Left kidney (tissue), 8 donors: Measurements from ENCODE around the gene PNMA8B. TPM values are rescaled to one million over a fixed set of nuclear protein-coding genes. Genes with fewer than 3 reads are reported as not detected.
"Not testable (repeated sequence)": the region's sequence is repeated elsewhere in the genome, so short reads cannot be mapped to it uniquely, and the experiment has no call there.

ENCODE experiments used
- DNase-seq: peaks from one replicate; pipeline ENCODE4 v3.0.0-alpha.2; 2013
- long read RNA-seq, 8 donors: transcript quantifications; one replicate each; lab custom pipeline, GENCODE V29; 2026
- polyA plus RNA-seq: library from polyadenylated mRNA; unstranded; fragments of 120-200 nt; gene quantifications from one replicate; pipeline ENCODE4 v1.2.1, GENCODE V29; 2013; ENCODE audit not compliant: insufficient read length

Gene PNMA8B, protein sequence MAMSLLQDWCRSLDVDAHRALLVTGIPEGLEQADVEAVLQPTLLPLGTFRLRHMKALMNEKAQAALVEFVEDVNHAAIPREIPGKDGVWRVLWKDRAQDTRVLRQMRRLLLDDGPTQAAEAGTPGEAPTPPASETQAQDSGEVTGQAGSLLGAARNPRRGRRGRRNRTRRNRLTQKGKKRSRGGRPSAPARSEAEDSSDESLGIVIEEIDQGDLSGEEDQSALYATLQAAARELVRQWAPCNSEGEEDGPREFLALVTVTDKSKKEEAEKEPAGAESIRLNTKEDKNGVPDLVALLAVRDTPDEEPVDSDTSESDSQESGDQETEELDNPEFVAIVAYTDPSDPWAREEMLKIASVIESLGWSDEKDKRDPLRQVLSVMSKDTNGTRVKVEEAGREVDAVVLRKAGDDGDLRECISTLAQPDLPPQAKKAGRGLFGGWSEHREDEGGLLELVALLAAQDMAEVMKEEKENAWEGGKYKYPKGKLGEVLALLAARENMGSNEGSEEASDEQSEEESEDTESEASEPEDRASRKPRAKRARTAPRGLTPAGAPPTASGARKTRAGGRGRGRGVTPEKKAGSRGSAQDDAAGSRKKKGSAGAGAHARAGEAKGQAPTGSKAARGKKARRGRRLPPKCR
- polyA plus RNA-seq = 2.9 TPM
- long read RNA-seq, donor 1, full-length matches to known transcripts = 19 of 19 reads
- long read RNA-seq, donor 1, partial matches to known transcripts = 0 of 19 reads
- long read RNA-seq, donor 1, other reads (novel, unspliced or antisense) = 0 of 19 reads
- long read RNA-seq, donor 2, full-length matches to known transcripts = 11 of 11 reads
- long read RNA-seq, donor 2, partial matches to known transcripts = 0 of 11 reads
- long read RNA-seq, donor 2, other reads (novel, unspliced or antisense) = 0 of 11 reads
- long read RNA-seq, donor 3, full-length matches to known transcripts = 9 of 9 reads
- long read RNA-seq, donor 3, partial matches to known transcripts = 0 of 9 reads
- long read RNA-seq, donor 3, other reads (novel, unspliced or antisense) = 0 of 9 reads
- long read RNA-seq, donor 4, full-length matches to known transcripts = 4 of 4 reads
- long read RNA-seq, donor 4, partial matches to known transcripts = 0 of 4 reads
- long read RNA-seq, donor 4, other reads (novel, unspliced or antisense) = 0 of 4 reads
- long read RNA-seq, donor 5, full-length matches to known transcripts = 6 of 6 reads
- long read RNA-seq, donor 5, partial matches to known transcripts = 0 of 6 reads
- long read RNA-seq, donor 5, other reads (novel, unspliced or antisense) = 0 of 6 reads
- long read RNA-seq, donor 6, full-length matches to known transcripts = 14 of 14 reads
- long read RNA-seq, donor 6, partial matches to known transcripts = 0 of 14 reads
- long read RNA-seq, donor 6, other reads (novel, unspliced or antisense) = 0 of 14 reads
- long read RNA-seq, donor 7, full-length matches to known transcripts = 22 of 22 reads
- long read RNA-seq, donor 7, partial matches to known transcripts = 0 of 22 reads
- long read RNA-seq, donor 7, other reads (novel, unspliced or antisense) = 0 of 22 reads
- long read RNA-seq, donor 8, full-length matches to known transcripts = 12 of 12 reads
- long read RNA-seq, donor 8, partial matches to known transcripts = 0 of 12 reads
- long read RNA-seq, donor 8, other reads (novel, unspliced or antisense) = 0 of 12 reads

DNA sequence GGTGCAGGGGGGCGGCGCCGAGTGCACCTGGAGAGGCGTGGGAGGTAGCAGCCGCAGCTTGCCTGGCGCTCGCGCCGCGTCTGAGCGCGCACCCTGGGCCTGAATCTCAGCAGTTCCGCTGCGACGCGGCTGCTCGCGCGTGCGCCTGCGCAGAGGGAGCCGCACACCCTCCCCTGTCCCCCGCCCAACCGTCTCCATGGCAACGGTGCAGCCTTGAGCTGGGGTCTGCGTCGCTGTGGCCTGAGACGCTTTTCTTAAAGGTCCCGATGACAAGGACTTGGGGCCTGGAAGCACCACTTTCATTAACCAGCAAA, at the start of gene PNMA8B:
PNMA8B (minus strand) TSS at position 82 of the 314 bp plus-strand sequence. CDS start 402 bp downstream, outside the sequence.
- DNase-seq = peak; percentile 93

DNA sequence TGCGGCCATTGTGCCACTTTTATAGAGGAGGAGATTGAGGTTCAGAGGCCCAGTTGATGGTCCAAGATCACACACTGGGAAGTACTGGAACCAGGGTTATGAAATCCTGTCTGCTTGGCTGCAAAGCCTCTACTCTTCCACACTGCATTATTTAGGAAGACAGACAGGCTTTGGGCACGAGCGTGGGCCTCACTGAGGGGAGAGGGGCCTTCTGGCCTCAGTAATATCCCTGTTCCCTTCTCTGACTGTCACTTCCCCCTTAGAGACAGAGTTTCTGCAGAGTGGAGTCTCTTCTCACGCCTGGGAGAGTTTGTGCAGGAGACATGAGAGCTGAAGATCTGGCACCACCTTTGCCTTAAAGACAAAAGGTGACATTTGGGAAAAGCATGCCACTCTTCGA, 49.0 kb upstream of the PNMA8B start:
- DNase-seq = no peak

DNA sequence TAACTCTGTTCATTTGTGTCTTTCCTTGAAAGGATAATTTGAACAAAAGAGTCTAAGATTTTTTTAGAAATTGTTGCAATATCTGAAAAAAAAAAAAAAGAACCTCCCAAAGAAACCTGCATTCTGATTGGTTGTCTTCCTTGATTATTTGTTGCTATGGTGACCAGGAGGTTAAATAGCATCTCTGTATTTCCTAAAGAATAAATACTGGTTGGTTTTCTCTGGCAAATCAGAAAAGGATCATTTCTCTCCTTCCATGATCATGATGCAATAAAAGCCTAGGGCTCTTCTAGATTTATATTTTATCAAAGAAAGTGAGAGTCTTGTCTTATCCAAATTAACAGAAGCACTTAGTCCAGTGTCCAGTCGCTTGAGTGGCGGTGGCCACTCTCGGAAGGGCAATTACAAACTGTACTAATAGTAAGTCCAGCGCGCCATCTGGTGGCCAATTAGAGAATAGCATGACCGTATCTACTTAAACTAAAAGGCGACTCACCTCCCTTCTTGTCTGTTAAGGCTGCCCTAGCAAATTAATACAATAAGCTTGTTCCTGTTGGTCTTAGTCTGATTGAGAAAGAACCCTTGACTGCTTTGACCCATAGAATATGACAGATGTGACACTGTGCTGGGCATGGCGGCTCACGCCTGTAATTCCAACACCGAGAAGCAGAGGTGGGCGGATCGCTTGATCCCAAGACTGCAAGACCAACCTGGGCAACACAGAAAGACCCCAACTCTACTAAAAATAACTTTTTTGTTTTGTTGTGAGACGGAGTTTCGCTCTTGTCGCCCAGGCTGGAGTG, 47.0 kb upstream of the PNMA8B start:
- DNase-seq = peak; percentile 88

DNA sequence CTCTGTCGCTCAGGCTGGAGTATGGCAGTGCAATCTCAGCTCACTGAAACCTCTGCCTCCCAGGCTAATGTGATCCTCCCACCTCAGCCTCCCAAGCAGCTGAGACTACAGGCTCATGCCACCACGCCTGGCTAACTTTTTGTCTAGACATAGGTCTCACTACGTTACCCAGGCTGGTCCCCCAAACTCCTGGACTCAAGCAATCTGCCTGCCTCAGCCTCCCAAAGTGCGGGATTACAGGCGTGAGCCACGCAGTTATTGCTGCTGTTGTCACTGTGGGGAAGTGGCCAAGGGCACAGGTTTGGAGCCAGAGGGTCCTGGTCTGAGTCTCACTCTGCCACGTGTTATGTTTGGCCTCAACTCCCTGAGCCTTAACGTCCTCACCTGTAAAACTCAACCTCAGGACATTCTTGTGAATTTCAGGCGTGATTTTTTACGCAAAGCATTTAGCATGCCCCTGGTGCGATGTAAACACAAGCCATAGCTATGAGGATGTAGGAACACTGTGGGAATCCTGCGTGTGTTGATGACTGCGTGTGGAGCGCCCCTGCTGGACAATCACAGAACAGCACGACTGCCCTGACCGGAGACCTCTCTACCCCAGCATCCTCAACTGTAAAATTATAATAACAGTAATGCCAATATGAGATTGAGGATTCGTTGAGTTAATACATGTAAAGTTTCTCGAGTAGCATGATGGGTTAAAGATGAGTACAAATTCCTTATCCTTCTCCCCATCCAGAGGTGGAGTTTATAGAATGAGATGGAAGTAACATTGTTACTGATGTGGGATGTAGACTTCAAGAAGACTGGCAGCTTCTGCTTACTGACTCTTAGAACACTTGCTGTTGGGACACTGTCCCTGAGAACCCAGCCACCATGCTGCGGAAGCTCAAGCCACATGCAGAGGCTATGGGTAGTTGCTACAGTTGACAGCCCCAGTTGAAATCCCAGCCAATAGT, 41.8 kb upstream of the PNMA8B start:
- DNase-seq = no peak

DNA sequence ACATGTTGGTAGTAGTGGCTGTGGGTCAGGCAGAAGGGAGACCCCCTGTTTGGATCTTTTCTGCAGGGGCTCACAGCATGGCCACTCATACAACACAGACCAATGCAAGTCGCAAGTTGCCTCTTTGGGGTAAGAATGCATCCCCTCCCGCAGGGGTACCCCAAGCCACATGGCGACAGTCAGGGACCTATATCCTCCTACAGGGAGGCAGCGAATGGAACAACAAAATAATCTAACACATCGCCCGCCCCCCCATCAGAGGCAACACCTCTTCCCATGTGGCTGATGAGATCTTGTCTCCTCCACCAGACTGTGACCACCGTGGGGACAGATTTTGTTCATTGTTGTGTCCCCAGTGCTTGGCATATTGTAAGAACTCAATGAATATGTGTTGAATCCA, 40.7 kb upstream of the PNMA8B start:
- DNase-seq = no peak

DNA sequence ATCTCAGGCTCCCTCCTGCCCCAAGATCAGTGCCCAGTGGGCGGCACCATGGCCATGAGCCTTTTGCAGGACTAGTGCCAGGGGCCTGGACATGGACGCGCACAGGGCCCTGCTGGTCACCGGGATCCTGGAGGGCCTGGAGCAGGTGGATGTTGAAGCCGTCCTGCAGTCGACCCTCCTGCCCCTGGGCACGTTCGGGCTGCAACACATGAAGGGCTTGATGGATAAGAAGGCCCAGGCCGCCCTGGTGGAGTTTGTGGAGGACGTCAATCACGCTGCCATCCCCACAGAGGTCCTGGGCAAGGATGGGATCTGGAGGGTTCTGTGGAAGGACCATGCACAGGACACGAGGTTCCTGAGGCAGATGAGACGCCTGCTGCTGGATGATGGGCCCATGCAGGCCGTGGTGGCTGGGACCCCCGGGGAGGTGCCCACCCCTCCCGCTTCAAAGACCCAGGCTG, 38.0 kb upstream of the PNMA8B start:
- no peak for DNase-seq

DNA sequence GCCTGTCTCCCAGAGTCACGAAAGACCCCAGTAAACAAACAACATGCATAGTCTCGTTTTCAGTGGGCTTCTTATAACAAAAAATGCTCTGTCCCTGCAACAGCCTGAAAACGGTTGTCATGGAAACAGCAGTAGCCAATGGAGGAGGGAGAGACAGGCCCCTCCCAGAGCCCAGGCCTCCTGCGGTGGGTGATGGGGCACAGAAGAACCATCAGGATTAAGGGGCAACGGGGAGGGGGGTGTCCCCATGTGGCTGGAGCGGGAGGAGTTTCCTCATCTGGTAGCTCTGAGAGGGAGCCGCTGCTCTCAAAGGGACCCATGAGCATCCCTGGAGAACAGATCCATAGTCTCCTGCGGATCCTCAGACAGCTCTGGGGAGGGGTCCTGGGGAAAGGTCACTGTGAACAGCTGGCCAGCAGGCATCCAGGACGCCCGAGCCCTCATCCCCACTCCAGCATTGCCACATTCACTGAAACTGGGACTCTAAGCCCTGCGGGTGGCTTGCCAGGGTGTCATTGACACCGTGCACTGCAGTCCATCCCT, 37.5 kb upstream of the PNMA8B start:
- no peak for DNase-seq

DNA sequence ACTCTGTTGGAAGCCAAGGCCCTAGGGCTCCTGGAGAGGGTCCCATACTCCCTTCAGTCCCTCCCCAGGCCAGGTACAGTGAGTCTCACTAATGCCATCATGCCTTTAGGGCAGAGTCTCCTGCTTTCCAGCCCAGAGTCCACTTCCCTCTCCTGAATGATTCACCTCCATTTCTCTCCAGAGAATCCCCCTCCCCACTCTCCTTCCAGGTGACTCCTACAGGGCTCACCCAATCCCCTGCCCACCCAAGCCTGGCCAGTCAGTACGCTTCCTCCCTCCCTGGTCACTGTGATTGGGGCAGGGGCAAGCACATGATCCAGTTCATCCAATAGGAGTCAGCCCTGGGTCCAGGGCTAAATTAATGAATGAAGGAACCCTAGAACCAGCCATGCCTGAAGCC, 35.0 kb upstream of the PNMA8B start:
- DNase-seq = no peak

DNA sequence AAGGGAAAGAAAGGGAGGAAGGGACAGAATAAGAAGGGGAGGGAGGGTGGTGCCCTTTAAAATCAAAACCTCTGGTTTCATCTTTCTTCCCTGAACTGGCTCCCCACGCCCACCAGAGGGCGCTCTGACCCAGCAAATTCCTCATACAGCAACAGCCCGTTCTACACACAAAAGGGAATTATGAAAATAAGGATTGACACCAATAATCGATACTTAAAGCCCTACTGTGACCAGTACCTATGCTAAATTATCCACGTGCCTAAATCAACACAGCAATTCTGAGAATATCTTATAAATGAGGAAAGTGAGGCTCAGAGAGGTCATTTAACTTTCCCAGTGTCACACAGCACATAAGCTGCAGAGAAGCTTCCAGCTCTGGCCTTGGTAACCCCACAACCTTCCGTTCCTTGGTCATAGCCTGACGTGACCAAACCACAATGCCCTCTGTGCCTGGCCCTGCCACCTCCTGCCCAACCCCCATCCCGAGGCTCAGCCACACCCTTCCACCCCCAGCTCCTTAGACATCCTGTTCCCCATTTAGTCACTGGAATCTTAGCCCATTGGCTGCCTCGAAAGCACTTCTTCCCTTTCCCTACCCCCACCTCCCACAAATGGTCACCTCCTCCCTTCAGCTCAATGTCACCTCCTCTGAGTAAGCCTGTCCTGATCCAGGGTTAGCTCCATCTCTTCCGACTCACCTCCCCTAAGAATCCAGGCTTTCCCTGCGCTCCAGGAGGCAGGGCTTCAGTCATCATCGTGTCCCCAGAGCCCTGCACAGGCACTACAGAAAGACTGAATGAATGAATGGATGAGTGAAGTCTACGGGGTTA, 34.2 kb upstream of the PNMA8B start:
- no peak for DNase-seq

DNA sequence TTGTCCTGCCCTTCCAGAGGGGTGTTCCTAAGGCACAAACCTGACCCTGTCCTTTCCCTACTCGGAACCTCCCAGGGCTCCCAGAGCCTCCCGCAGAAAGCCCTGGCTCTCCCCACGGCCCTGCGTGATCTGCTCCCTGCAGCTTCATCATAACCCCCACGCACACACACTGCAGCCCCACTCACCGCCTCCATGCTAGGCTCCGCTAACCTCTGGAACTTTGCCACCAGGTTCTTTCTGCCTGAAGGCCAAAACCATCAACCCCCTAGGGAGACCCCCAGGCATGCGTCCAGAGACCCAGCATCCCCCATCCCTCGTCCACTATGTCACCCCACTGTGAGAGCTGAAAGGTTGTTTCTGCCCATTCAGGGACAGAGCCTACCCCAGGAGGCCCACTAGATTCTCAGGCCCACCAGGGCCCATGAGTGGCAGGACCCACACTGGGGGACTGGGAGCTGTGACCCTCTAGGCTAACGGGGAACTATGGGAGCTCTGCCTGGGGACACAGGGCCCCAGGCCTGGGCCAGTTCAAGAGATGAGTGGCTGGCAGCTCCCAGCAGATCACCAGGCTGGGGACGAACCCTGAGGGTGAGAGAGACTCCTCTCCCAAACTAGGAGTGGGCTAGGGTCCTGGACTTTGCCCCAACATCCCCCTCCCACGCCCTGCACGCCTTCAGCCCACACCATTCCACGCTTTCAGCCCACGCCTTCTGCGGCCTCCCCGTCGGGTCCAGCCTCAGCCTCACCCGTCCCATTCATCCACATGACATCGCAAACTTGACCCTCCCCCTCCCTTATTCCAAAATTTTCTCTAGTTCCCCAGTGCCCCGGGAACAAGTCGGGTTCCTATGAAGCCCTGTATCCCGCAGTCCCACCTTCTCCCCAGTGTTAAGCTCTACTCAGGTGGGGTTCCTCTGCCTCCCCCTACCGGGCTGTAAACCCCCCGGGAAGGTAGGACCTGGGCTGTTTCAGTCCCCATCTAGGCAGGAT, 33.2 kb upstream of the PNMA8B start:
- no peak for DNase-seq

DNA sequence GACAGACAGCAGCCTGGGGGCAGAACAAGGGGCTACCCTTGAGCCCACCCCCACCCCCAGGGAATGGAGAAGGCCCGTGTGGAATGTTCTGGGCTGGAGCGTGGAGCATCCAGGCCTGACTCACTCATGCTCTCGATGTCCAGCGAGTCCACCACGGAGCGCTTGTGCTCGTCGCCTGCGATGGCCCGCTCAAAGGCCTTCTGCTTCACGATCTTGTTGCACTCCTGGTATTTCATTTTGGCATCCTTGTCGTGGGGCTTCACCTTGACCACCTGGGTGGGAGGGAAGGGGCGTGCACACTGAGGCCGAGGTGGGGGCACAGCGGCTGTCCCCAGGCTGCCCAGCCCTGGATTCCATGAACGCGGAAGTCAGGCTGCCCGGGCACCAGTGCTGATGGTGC, 31.1 kb upstream of the PNMA8B start:
- not testable (repeated sequence) for DNase-seq

DNA sequence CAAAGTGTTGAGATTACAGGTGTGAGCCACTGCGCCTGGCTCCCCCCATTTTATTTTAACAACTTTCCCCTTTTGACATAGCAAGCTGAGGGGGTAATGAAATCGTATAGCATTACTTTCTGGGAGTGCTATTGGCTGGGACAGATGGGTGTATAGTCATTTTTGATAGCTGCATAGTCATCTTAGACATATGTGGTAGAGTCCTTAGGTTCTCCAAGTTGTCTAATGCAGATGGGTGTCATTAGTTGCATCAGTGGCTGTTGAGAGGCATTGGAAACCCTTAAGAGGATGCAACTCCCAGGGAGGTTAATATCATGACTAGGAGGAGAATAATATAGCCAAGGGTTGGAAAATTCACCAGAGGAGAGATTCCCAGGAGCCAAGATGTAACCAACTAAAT, 28.6 kb upstream of the PNMA8B start:
- DNase-seq = no peak

DNA sequence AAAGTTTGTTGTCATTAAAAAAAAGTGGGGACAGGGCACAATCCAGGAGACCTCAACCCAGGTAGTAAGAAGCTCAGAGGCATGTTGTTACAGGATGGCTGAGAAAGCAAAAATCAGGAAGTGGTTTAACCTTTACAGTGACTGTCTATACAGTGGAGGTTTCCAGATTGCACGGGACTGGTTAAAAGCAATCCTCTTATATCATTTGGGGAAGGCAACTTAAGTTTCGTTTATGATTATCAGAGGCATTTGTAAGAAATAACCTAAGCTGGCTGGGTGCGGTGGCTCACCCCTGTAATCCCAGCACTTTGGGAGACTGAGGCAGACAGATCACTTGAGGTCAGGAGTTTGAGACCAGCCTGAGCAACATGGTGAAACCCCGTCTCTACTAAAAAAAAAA, 27.3 kb upstream of the PNMA8B start:
- not testable (repeated sequence) for DNase-seq

DNA sequence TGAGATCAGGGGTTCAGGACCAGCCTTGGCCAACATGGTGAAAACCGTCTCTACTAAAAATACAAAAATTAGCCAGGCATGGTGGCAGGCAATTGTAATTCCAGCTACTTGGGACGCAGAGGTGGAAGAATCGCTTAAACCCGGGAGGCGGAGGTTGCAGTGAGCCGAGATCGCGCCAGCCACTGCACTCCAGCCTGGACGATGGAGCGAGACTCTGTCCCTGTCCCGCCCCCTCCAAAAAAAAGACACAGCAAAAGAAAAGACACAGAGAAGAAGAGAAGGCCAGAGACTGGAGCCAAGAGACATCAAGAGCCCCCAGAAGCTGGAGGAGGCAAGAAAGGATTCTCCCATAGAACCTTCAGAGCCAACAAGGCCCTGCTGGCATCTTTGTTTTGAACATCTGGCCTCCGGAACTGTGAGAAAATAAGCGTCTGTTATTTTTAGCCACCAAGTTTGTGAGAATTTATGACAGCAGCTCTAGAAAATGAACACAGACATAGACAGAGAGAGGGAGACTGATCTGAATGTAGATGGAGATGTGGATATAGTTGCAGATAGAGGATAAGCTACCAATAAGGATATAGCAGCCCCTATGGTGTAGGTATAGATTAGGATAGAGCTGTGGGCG, 25.7 kb upstream of the PNMA8B start:
- DNase-seq = no peak

DNA sequence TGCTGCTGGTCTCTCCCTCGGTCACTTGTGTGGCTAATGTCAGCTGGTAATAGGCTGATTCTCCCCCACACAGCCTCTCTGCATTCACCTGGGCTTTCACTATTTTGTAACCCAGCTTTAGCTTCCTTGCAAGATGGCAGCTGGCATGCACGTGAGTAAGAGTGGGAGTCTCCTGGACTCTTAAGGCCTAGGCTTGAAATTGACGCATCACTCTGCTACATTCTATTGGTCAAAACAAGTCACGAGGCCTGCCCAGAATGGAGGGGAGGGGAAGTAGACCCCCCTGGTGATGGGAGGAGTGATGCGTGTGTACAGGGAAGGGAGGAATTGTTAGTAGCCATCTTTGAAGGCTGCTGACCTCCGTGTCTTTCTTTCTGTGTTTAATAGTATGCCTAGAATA, 24.9 kb upstream of the PNMA8B start:
- no peak for DNase-seq

DNA sequence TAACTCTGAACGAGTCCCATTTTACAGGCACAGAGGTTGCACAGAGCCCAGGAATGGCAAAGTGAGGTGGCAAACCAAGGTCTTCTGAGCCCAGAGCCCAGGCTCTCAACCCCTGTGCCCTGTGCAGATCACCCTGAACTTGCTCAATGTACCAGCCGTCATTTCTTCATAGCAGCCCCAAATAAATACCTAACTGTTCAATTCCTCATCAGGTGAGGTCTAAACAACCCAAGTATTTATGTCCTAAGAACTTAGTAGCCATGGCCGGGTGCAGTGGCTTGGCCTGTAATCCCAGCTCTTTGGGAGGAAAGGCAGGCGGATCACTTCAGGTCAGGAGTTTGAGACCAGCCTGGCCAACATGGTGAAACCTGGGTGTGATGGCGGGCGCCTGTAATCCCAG, 21.8 kb upstream of the PNMA8B start:
- no peak for DNase-seq
